Breast epithelium (tissue), 4 donors: ENCODE measurements around the gene SCN1B. TPM values are rescaled to one million over a fixed set of nuclear protein-coding genes. Genes with fewer than 3 reads are reported as not detected.

ENCODE experiments used
- DNase-seq, 2 donors: peaks; one replicate each; pipeline ENCODE4 v3.0.0-alpha.2; 2019; ENCODE audit warnings: low spot score in 2 of 2
- H3K27ac ChIP-seq, 2 donors: fragments of 200-600 bp; sonication (generic) in 1 of 2; one replicate each; pipeline ENCODE4 v1.5.1; 2016 to 2019; ENCODE audit warnings: mild to moderate bottlenecking in 1 of 2
- H3K27me3 ChIP-seq, 2 donors: fragments of 200-600 bp; sonication (generic) in 1 of 2; one replicate each; pipeline versions ENCODE4 v1.5.1 to v1.6.0; 2017 to 2019; ENCODE audit warnings: control low read depth in 1 of 2, mild to moderate bottlenecking in 1 of 2
- H3K36me3 ChIP-seq: fragments of 200-600 bp; one replicate; pipeline ENCODE4 v1.5.1; 2019
- H3K4me1 ChIP-seq, 2 donors: fragments of 200-600 bp; sonication (generic); one replicate each; pipeline ENCODE4 v1.5.1; 2016 to 2019; ENCODE audit warnings: control low read depth in 1 of 2
- H3K4me3 ChIP-seq, 3 donors: fragments of 200-600 bp; sonication (generic); 1 replicate in 2 of 3; 2 replicates in 1 of 3; pipeline ENCODE4 v1.5.1; 2016 to 2019; ENCODE audit warnings: mild to moderate bottlenecking in 3 of 3, moderate library complexity in 2 of 3
- H3K9me3 ChIP-seq, 2 donors: fragments of 200-600 bp; sonication (generic) in 1 of 2; one replicate each; pipeline ENCODE4 v1.5.1; 2016 to 2019; ENCODE audit warnings: control low read depth in 1 of 2
- CTCF ChIP-seq, 3 donors: fragments of 450-650 bp; IDR thresholded peaks; one replicate each; pipeline ENCODE4 v1.5.1; 2016 to 2017; ENCODE audit warnings: antibody characterized with exemption in 3 of 3, mild to moderate bottlenecking in 3 of 3, moderate library complexity in 3 of 3
- POLR2A ChIP-seq: fragments of 450-650 bp; IDR thresholded peaks from one replicate; pipeline ENCODE4 v1.6.1; 2016; ENCODE audit warnings: antibody characterized with exemption, mild to moderate bottlenecking, moderate library complexity
- POLR2AphosphoS5 ChIP-seq, 3 donors: sonication (generic); formaldehyde crosslinking; IDR thresholded peaks; one replicate each; pipeline ENCODE4 v1.6.1; 2017; ENCODE audit warnings: antibody characterized with exemption in 3 of 3
- intact Hi-C: fragments of 100-400 bp; cut with DNase I; formaldehyde crosslinking; loops from one replicate; pipeline ENCODE4 v1.15.1; 2023; ENCODE audit warnings: low total_unique reads
- total RNA-seq, 3 donors: library from RNA; depleted of rRNA; stranded (reverse); fragments of >200 nt; gene quantifications; one replicate each; pipeline ENCODE4 v1.1.0, GENCODE V29; 2016

The SCN1B gene
- total RNA-seq, 3 donors from 2014 or later = 5.1 to 14.6 (median 8.5) TPM

GRCh38 chr19:35073941-35074340, 43.7 kb downstream of the SCN1B start:
- DNase-seq = no peak
- H3K9me3 ChIP-seq = peaks cover 0 to 3% of the 10 kb centered on the region in 2 donors
- TF ChIP-seq CTCF (IDR thresholded peaks at IDR 0.05) (no peak), POLR2AphosphoS5 (IDR thresholded peaks at IDR 0.05) (no peak), POLR2A (no peak)
- no peaks in the 10 kb centered on the region for H3K27me3 ChIP-seq
- H3K27ac ChIP-seq = no peak overlapping the region
- H3K4me3 ChIP-seq = no peak overlapping the region
- H3K36me3 ChIP-seq = no peaks in the 10 kb centered on the region
- no peaks in the 10 kb centered on the region for H3K4me1 ChIP-seq
- intact Hi-C loops = no loop called here

GRCh38 chr19:35074426-35075201, 44.3 kb downstream of the SCN1B start:
- H3K9me3 ChIP-seq = peaks cover 0 to 3% of the 10 kb centered on the region in 2 donors
- H3K4me1 ChIP-seq = no peaks in the 10 kb centered on the region
- TF ChIP-seq POLR2AphosphoS5 (IDR thresholded peaks at IDR 0.05) (no peak), POLR2A (no peak), CTCF (IDR thresholded peaks at IDR 0.05) (no peak)
- H3K36me3 ChIP-seq = no peaks in the 10 kb centered on the region
- no peaks in the 10 kb centered on the region for H3K27me3 ChIP-seq
- H3K4me3 ChIP-seq = no peak overlapping the region
- intact Hi-C loops = no loop called here
- DNase-seq = no peak
- no peak overlapping the region for H3K27ac ChIP-seq

- intact Hi-C loops = no loop called here
Observed at GRCh38 chr19:35075202-35076025, 45.1 kb downstream of the SCN1B start.

GRCh38 chr19:35076026-35076370, 45.7 kb downstream of the SCN1B start:
- intact Hi-C loops = no loop called here
- no peaks in the 10 kb centered on the region for H3K9me3 ChIP-seq
- no peaks in the 10 kb centered on the region for H3K27me3 ChIP-seq
- no peak for DNase-seq
- H3K27ac ChIP-seq = no peak overlapping the region
- no peak overlapping the region for H3K4me3 ChIP-seq
- no peaks in the 10 kb centered on the region for H3K36me3 ChIP-seq
- TF ChIP-seq POLR2AphosphoS5 (IDR thresholded peaks at IDR 0.05) (no peak), POLR2A (no peak), CTCF (IDR thresholded peaks at IDR 0.05) (no peak)
- no peaks in the 10 kb centered on the region for H3K4me1 ChIP-seq

More at GRCh38 chr19:35075202-35076025, 45.1 kb downstream of the SCN1B start:
- Histone ChIP-seq H3K4me3 (no peak overlapping the region), H3K27me3 (no peaks in the 10 kb centered on the region), H3K4me1 (no peaks in the 10 kb centered on the region), H3K9me3 (peaks cover 0 to under 1% of the 10 kb centered on the region in 2 donors), H3K36me3 (no peaks in the 10 kb centered on the region), H3K27ac (no peak overlapping the region)
- DNase-seq = no peak
- TF ChIP-seq CTCF (IDR thresholded peaks at IDR 0.05) = no peak
- no peak for TF ChIP-seq POLR2AphosphoS5 (IDR thresholded peaks at IDR 0.05)
- no peak for TF ChIP-seq POLR2A

- no peak overlapping the region for H3K4me3 ChIP-seq
- intact Hi-C loops = no loop called here
- no peaks in the 10 kb centered on the region for H3K36me3 ChIP-seq
- DNase-seq = no peak
- H3K9me3 ChIP-seq = no peaks in the 10 kb centered on the region
- TF ChIP-seq CTCF (IDR thresholded peaks at IDR 0.05) = no peak
- TF ChIP-seq POLR2AphosphoS5 (IDR thresholded peaks at IDR 0.05) = no peak
- no peaks in the 10 kb centered on the region for H3K4me1 ChIP-seq
- no peak overlapping the region for H3K27ac ChIP-seq
- H3K27me3 ChIP-seq = no peaks in the 10 kb centered on the region
Observed at GRCh38 chr19:35076657-35077056, 46.4 kb downstream of the SCN1B start.
